Neural progenitor cell (in vitro differentiated cells): ENCODE data around the gene APCDD1L. TPM values are rescaled to one million over a fixed set of nuclear protein-coding genes. Genes with fewer than 3 reads are reported as not detected.

ENCODE experiments used
- DNase-seq: peaks from one replicate; pipeline ENCODE4 v3.0.0-alpha.2; 2016; ENCODE audit warnings: low spot score
- H2AFZ ChIP-seq: fragments of 200-600 bp; sonication (generic); replicated peaks from 2 replicates; pipeline ENCODE4 v1.6.1; 2016; ENCODE audit warnings: antibody characterized with exemption
- H3F3A ChIP-seq: fragments of 200-600 bp; sonication (generic); 2 replicates; pipeline ENCODE4 v1.6.1; 2016; ENCODE audit warnings: antibody characterized with exemption, low read depth
- H3K27ac ChIP-seq: fragments of 200-600 bp; sonication (generic); 2 replicates; pipeline ENCODE4 v1.5.1; 2016; ENCODE audit warnings: mild to moderate bottlenecking
- H3K27me3 ChIP-seq: fragments of 200-600 bp; sonication (generic); 2 replicates; pipeline ENCODE4 v1.6.1; 2016; ENCODE audit warnings: mild to moderate bottlenecking, moderate library complexity
- H3K36me3 ChIP-seq: fragments of 200-600 bp; sonication (generic); 2 replicates; pipeline ENCODE4 v1.5.1; 2016
- H3K4me1 ChIP-seq: fragments of 200-600 bp; sonication (generic); 2 replicates; pipeline ENCODE4 v1.6.1; 2016; ENCODE audit warnings: mixed run types
- H3K4me2 ChIP-seq: fragments of 200-600 bp; sonication (generic); 2 replicates; pipeline ENCODE4 v1.6.1; 2016
- H3K4me3 ChIP-seq: fragments of 200-600 bp; sonication (generic); 2 replicates; pipeline ENCODE4 v1.5.1; 2016
- H3K79me2 ChIP-seq: fragments of 200-600 bp; sonication (generic); 2 replicates; pipeline ENCODE4 v1.6.1; 2016; ENCODE audit warnings: low read depth
- H3K9ac ChIP-seq: fragments of 200-600 bp; sonication (generic); 2 replicates; pipeline ENCODE4 v1.6.1; 2016
- H3K9me3 ChIP-seq: fragments of 200-600 bp; sonication (generic); 2 replicates; pipeline ENCODE4 v1.5.1; 2016; ENCODE audit warnings: low read depth
- H4K20me1 ChIP-seq: fragments of 200-600 bp; sonication (generic); 2 replicates; pipeline ENCODE4 v1.6.1; 2016; ENCODE audit warnings: low read depth
- H3K27ac Mint-ChIP-seq: 3 replicates; pipeline ENCODE4 v1.8.0; 2021; ENCODE audit warnings: mixed read lengths
- H3K27me3 Mint-ChIP-seq: 2 replicates; pipeline ENCODE4 v1.8.0; 2022; ENCODE audit warnings: low read depth, mild to moderate bottlenecking, inconsistent platforms, moderate library complexity, mixed read lengths; ENCODE audit not compliant: insufficient read depth
- H3K36me3 Mint-ChIP-seq: 3 replicates; pipeline ENCODE4 v1.8.0; 2021; ENCODE audit warnings: mixed read lengths
- H3K4me1 Mint-ChIP-seq: 3 replicates; pipeline ENCODE4 v1.8.0; 2021; ENCODE audit warnings: mixed read lengths
- H3K4me3 Mint-ChIP-seq: 3 replicates; pipeline ENCODE4 v1.8.0; 2021; ENCODE audit warnings: mild to moderate bottlenecking, moderate library complexity, mixed read lengths
- H3K9me3 Mint-ChIP-seq: 3 replicates; pipeline ENCODE4 v1.8.0; 2020; ENCODE audit warnings: mixed read lengths
- EZH2 ChIP-seq: fragments of 200-600 bp; sonication (generic); IDR thresholded peaks from 2 replicates; pipeline ENCODE4 v1.6.1; 2017; ENCODE audit warnings: antibody characterized with exemption, mild to moderate bottlenecking, moderate library complexity
- EZH2phosphoT487 ChIP-seq: fragments of 200-600 bp; sonication (generic); IDR thresholded peaks from 2 replicates; pipeline ENCODE4 v1.6.1; 2017; ENCODE audit warnings: antibody characterized with exemption
- total RNA-seq: library from RNA; depleted of rRNA; stranded (reverse); fragments of >200 nt; gene quantifications from 2 replicates; pipeline ENCODE4 v1.2.3, GENCODE V29; 2015; ENCODE audit warnings: low replicate concordance
- TF ChIP-seq, protein P1 (sequence below): fragments of 200-600 bp; sonication (generic); IDR thresholded peaks from 2 replicates; pipeline ENCODE4 v1.5.1; 2017; ENCODE audit warnings: antibody characterized with exemption, mild to moderate bottlenecking

The APCDD1L gene
- total RNA-seq, 1 donor from 2014 or later, result not detected

DNA sequence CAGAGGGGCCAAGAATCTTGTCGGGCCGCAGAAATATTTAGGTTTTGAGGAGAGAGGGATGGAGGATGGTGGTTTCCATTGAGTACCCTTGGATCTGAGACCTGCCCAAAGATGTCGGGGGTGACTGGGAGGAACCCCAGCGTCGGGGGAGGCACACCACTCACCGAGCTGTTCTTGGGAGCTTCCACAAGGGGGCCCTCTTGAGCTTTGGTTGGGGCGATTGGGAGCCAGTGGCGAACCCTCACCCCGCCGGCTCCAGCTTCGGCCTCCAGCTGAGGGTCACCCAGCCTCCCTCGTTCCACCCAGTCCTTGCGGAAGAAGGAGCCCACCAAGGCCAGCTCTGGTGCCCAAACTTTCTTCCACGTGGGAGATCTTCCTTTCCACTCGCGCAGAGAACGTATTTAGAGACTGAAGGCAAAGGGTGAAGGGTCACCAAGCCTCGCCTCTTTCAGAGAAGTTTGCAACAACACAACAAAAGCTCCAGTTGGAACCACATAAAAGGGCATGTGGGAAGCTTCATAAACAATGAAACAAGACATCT is 33.6 kb downstream of the APCDD1L start:
- Histone ChIP-seq H2AFZ (peak overlapping the region; percentile 86), H3K27ac (no peak overlapping the region), H3K9ac (no peak overlapping the region), H3K9me3 (peaks cover 11% of the 10 kb centered on the region), H4K20me1 (no peaks in the 10 kb centered on the region), H3K4me3 (peak overlapping the region; percentile 17), H3K4me2 (peak overlapping the region; percentile 52), H3K4me1 (peaks cover 7% of the 10 kb centered on the region), H3K27me3 (no peaks in the 10 kb centered on the region), H3K36me3 (no peaks in the 10 kb centered on the region), H3F3A (no peaks in the 10 kb centered on the region), H3K79me2 (no peaks in the 10 kb centered on the region)
- no peak for TF ChIP-seq EZH2phosphoT487
- TF ChIP-seq, protein P1, sequence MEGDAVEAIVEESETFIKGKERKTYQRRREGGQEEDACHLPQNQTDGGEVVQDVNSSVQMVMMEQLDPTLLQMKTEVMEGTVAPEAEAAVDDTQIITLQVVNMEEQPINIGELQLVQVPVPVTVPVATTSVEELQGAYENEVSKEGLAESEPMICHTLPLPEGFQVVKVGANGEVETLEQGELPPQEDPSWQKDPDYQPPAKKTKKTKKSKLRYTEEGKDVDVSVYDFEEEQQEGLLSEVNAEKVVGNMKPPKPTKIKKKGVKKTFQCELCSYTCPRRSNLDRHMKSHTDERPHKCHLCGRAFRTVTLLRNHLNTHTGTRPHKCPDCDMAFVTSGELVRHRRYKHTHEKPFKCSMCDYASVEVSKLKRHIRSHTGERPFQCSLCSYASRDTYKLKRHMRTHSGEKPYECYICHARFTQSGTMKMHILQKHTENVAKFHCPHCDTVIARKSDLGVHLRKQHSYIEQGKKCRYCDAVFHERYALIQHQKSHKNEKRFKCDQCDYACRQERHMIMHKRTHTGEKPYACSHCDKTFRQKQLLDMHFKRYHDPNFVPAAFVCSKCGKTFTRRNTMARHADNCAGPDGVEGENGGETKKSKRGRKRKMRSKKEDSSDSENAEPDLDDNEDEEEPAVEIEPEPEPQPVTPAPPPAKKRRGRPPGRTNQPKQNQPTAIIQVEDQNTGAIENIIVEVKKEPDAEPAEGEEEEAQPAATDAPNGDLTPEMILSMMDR, result peak; percentile 83
- Mint-ChIP-seq H3K4me3 (no peak overlapping the region), H3K27ac (no peak overlapping the region), H3K4me1 (no peaks in the 10 kb centered on the region), H3K9me3 (peaks cover 51% of the 10 kb centered on the region), H3K36me3 (peaks cover under 1% of the 10 kb centered on the region), H3K27me3 (peaks cover 8% of the 10 kb centered on the region)
- peak; percentile 88 for DNase-seq

DNA sequence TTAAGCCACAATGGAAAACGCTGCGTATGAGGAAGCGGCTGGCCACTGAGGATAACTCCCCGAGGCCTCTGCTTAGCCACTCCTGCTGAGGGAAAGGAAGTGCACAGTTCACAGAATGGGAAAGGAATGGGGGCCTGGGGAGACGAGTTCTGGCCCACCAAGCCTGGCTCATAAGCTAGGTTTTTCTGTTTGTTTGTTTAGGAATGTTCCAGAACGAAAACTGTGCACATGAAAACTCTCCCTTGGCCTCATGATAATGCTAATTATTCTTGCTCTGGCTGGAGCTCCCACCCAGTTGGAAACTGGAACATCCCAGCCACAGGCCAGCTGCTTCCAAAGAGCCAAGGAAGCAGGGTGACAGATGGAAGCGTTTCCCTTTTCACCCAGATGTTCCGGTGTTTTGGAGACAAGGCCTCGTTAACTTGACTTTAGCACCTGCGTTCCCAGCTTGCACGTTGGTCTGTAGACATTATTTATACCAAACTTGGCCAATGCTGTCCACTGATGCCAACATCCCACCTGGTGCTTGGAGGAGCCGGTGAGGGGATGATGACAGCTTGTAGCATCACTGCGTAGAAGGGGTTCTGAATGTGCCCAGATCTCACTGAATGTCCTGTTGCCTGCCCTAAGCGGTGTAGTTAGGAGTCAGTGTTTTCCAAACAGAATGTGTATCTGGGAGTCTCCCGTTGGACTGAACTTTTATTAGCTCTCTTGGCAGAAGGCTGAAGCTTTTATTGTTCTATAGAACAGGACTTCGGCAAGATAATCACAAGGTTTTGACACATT is 34.5 kb downstream of the APCDD1L start:
- Histone ChIP-seq H3F3A (no peaks in the 10 kb centered on the region), H3K27ac (no peak overlapping the region), H3K4me3 (no peak overlapping the region), H3K27me3 (no peaks in the 10 kb centered on the region), H2AFZ (no peak overlapping the region), H3K9ac (no peak overlapping the region), H3K79me2 (no peaks in the 10 kb centered on the region), H4K20me1 (no peaks in the 10 kb centered on the region), H3K4me2 (no peak overlapping the region), H3K36me3 (no peaks in the 10 kb centered on the region), H3K4me1 (peaks cover 7% of the 10 kb centered on the region), H3K9me3 (peaks cover 3% of the 10 kb centered on the region)
- H3K4me3 Mint-ChIP-seq, result no peak overlapping the region
- DNase-seq, result no peak
- H3K27ac Mint-ChIP-seq, result no peak overlapping the region
- no peaks in the 10 kb centered on the region for H3K4me1 Mint-ChIP-seq
- H3K36me3 Mint-ChIP-seq, result no peaks in the 10 kb centered on the region
- TF ChIP-seq, protein P1, result no peak
- TF ChIP-seq EZH2 (no peak), EZH2phosphoT487 (no peak)
- peaks cover 45% of the 10 kb centered on the region for H3K9me3 Mint-ChIP-seq
- H3K27me3 Mint-ChIP-seq, result peaks cover 8% of the 10 kb centered on the region

DNA sequence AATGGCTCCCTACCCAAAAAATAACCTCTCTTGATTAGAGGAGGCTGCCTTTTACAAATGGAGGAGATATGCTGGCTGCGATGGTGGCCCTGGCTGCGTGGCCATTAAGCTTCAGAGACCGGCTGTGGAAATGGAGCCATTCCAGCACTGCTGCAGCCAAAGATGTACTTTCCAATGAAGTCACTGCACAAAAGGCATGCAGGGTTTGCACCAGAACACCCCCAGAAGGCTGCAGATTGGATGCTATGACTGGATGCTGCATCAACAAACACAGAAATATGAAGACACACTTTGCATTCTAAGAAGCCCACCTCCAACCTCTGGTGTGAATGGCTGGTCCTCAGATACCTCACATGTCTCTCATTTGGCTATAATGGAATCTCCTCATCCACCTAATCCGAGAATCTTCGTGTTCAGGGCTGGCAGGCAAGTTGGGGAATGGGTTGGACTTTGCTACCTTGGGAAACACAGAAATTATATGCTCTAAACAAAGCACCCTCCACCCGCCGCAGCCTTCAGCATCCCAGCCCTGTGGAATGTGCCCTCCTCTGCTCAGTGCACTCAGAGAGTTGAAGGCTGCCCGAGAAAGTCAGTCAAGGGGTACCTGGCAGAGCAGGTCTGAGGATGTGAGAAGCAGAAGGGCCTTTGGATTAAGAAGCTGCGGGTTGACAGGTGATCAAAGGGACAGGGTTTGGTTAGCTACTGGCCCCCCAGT is 35.3 kb downstream of the APCDD1L start:
- Mint-ChIP-seq H3K27ac (no peak overlapping the region), H3K9me3 (peaks cover 37% of the 10 kb centered on the region), H3K4me3 (no peak overlapping the region), H3K27me3 (peaks cover 8% of the 10 kb centered on the region), H3K36me3 (no peaks in the 10 kb centered on the region), H3K4me1 (no peaks in the 10 kb centered on the region)
- Histone ChIP-seq H3K9me3 (no peaks in the 10 kb centered on the region), H3K9ac (no peak overlapping the region), H3K4me1 (peaks cover 7% of the 10 kb centered on the region), H3K4me3 (no peak overlapping the region), H2AFZ (no peak overlapping the region), H3F3A (no peaks in the 10 kb centered on the region), H3K27ac (no peak overlapping the region), H3K27me3 (no peaks in the 10 kb centered on the region), H3K79me2 (no peaks in the 10 kb centered on the region), H3K4me2 (no peak overlapping the region), H3K36me3 (no peaks in the 10 kb centered on the region), H4K20me1 (no peaks in the 10 kb centered on the region)
- TF ChIP-seq EZH2phosphoT487 (no peak), EZH2 (no peak)
- TF ChIP-seq, protein P1, result no peak
- DNase-seq, result no peak
